Neuronal stem cell (in vitro differentiated cells): Measurements from ENCODE around the gene MTFR1L.
A peak's percentile ranks its signal among the peaks of the same experiment; 100 is the strongest.

ENCODE experiments used
- DNase-seq: peaks from one replicate; pipeline ENCODE4 v3.0.0-alpha.2; 2013; ENCODE audit warnings: low spot score
- H2AFZ ChIP-seq: one replicate; pipeline ENCODE4 v1.6.1; 2013; ENCODE audit warnings: mild to moderate bottlenecking, low read length, inconsistent platforms
- H2AK5ac ChIP-seq: 2 replicates; pipeline ENCODE4 v1.6.1; 2013; ENCODE audit warnings: low read depth, mild to moderate bottlenecking, inconsistent platforms, low read length, moderate library complexity, mixed read lengths
- H2BK120ac ChIP-seq: 2 replicates; pipeline ENCODE4 v1.6.1; 2013; ENCODE audit warnings: low read depth, mild to moderate bottlenecking, inconsistent platforms, low read length, moderate library complexity, mixed read lengths
- H2BK12ac ChIP-seq: one replicate; pipeline ENCODE4 v1.6.1; 2013; ENCODE audit warnings: low read length, inconsistent platforms
- H2BK15ac ChIP-seq: 2 replicates; pipeline ENCODE4 v1.6.1; 2013; ENCODE audit warnings: mild to moderate bottlenecking, low read length, inconsistent platforms, mixed read lengths
- H2BK5ac ChIP-seq: one replicate; pipeline ENCODE4 v1.6.1; 2013; ENCODE audit warnings: inconsistent platforms, mild to moderate bottlenecking, low read length, moderate library complexity
- H3K14ac ChIP-seq: one replicate; pipeline ENCODE4 v1.6.1; 2013; ENCODE audit warnings: low read length, inconsistent platforms
- H3K18ac ChIP-seq: 2 replicates; pipeline ENCODE4 v1.6.1; 2013; ENCODE audit warnings: low read length, inconsistent platforms
- H3K23ac ChIP-seq: 2 replicates; pipeline ENCODE4 v1.6.1; 2013; ENCODE audit warnings: low read depth, mild to moderate bottlenecking, mixed read lengths, low read length, inconsistent platforms; ENCODE audit not compliant: poor library complexity
- H3K27ac ChIP-seq: replicated peaks from 3 replicates; pipeline ENCODE4 v1.5.1; 2013; ENCODE audit warnings: low read length, inconsistent platforms
- H3K27me3 ChIP-seq, 3 experiments: 2 replicates each; pipeline ENCODE4 v1.6.1; 2013; ENCODE audit warnings: low read length in 3 of 3, mild to moderate bottlenecking in 2 of 3, inconsistent platforms in 1 of 3, low read depth in 1 of 3, mixed read lengths in 1 of 3, moderate library complexity in 1 of 3; ENCODE audit not compliant: control insufficient read depth in 3 of 3, insufficient read depth in 3 of 3
- H3K36me3 ChIP-seq, 2 donors: replicated peaks in 1 of 2; 2 replicates each; pipeline ENCODE4 v1.6.1; 2013; ENCODE audit warnings: low read length in 2 of 2; ENCODE audit not compliant: control insufficient read depth in 2 of 2, insufficient read depth in 2 of 2
- H3K4ac ChIP-seq: 2 replicates; pipeline ENCODE4 v1.6.1; 2013; ENCODE audit warnings: inconsistent platforms, mild to moderate bottlenecking, low read length, moderate library complexity
- H3K4me1 ChIP-seq, 2 donors: 1 replicate in 1 of 2; 2 replicates in 1 of 2; pipeline ENCODE4 v1.6.1; 2013; ENCODE audit warnings: low read length in 2 of 2, low read depth in 1 of 2; ENCODE audit not compliant: control insufficient read depth in 2 of 2, insufficient read depth in 1 of 2
- H3K4me2 ChIP-seq: one replicate; pipeline ENCODE4 v1.6.1; 2013; ENCODE audit warnings: mild to moderate bottlenecking, low read length, inconsistent platforms; ENCODE audit not compliant: insufficient read depth, poor library complexity, severe bottlenecking
- H3K4me3 ChIP-seq, 2 donors: 2 replicates each; pipeline ENCODE4 v1.5.1; 2013; ENCODE audit warnings: low read length in 2 of 2, mild to moderate bottlenecking in 2 of 2, inconsistent platforms in 1 of 2, moderate library complexity in 1 of 2
- H3K79me1 ChIP-seq: one replicate; pipeline ENCODE4 v1.6.1; 2013; ENCODE audit warnings: low read depth, mild to moderate bottlenecking, inconsistent platforms, low read length, moderate library complexity
- H3K9ac ChIP-seq: one replicate; pipeline ENCODE4 v1.6.1; 2013; ENCODE audit warnings: mild to moderate bottlenecking, low read depth, low read length, inconsistent platforms; ENCODE audit not compliant: poor library complexity
- H3K9me3 ChIP-seq, 2 donors: replicated peaks in 1 of 2; 2 replicates each; pipeline versions ENCODE3 to v1.6.1; 2013; ENCODE audit warnings: low read length in 2 of 2, mild to moderate bottlenecking in 2 of 2, inconsistent platforms in 1 of 2, low read depth in 1 of 2, mixed read lengths in 1 of 2, moderate library complexity in 1 of 2; ENCODE audit not compliant: control insufficient read depth in 2 of 2, insufficient read depth in 1 of 2
- H4K8ac ChIP-seq: one replicate; pipeline ENCODE4 v1.6.1; 2013; ENCODE audit warnings: low read depth, mild to moderate bottlenecking, inconsistent platforms, low read length, moderate library complexity
- H4K91ac ChIP-seq: one replicate; pipeline ENCODE4 v1.6.1; 2013; ENCODE audit warnings: low read length, low read depth, mild to moderate bottlenecking, inconsistent platforms; ENCODE audit not compliant: poor library complexity
- WGBS, 2 donors: extraction: QIAGEN DNeasy Blood & Tissue Kit; methylation state at CpG; one replicate each; pipeline ENCODE4 v1.1.7; 2013; ENCODE audit warnings: missing lambda C conversion rate in 2 of 2, mixed read lengths in 1 of 2; ENCODE audit not compliant: insufficient read length in 2 of 2, insufficient replicate concordance in 1 of 2; ENCODE audit errors: extremely low coverage in 2 of 2; 5-methylcytosine and 5-hydroxymethylcytosine counted together

MTFR1L gene

GRCh38 chr1:25856856-25857255, 37.1 kb downstream of the MTFR1L start:
- H3K18ac ChIP-seq, result no peak overlapping the region
- no CpG with 5 or more reads among the region's 11 CpGs for WGBS, 2 donors
- no peak overlapping the region for H2BK5ac ChIP-seq
- no peak overlapping the region for H4K8ac ChIP-seq
- no peak overlapping the region for H2BK120ac ChIP-seq
- no peak for DNase-seq
- H3K4ac ChIP-seq, result no peak overlapping the region
- H3K23ac ChIP-seq, result no peak overlapping the region
- no peak overlapping the region for H2AFZ ChIP-seq
- peaks cover 0 to 3% of the 10 kb centered on the region in 2 donors for H3K9me3 ChIP-seq
- no peak overlapping the region for H3K14ac ChIP-seq
- H3K4me2 ChIP-seq, result no peak overlapping the region
- H2AK5ac ChIP-seq, result no peak overlapping the region
- H3K9ac ChIP-seq, result no peak overlapping the region
- no peaks in the 10 kb centered on the region for H3K79me1 ChIP-seq
- peaks cover 0 to under 1% (median 0%) of the 10 kb centered on the region in 3 experiments for H3K27me3 ChIP-seq
- H3K4me3 ChIP-seq, result no peak overlapping the region
- H4K91ac ChIP-seq, result no peak overlapping the region
- H3K27ac ChIP-seq, result no peak overlapping the region
- H2BK15ac ChIP-seq, result no peak overlapping the region
- H3K4me1 ChIP-seq, result peaks cover 3 to 6% of the 10 kb centered on the region in 2 donors
- no peaks in the 10 kb centered on the region for H3K36me3 ChIP-seq
- H2BK12ac ChIP-seq, result no peak overlapping the region

- H2BK12ac ChIP-seq, result no peak overlapping the region
- no CpG with 5 or more reads among the region's 7 CpGs for WGBS, 2 donors
- H3K4me3 ChIP-seq, result peak overlapping the region; percentile 92
- peak overlapping the region; percentile 82 for H3K18ac ChIP-seq
- peaks cover 2 to 14% of the 10 kb centered on the region in 2 donors for H3K36me3 ChIP-seq
- no peaks in the 10 kb centered on the region for H3K79me1 ChIP-seq
- H2BK15ac ChIP-seq, result no peak overlapping the region
- no peaks in the 10 kb centered on the region for H3K27me3 ChIP-seq
- H2BK120ac ChIP-seq, result no peak overlapping the region
- H3K4ac ChIP-seq, result no peak overlapping the region
- peak overlapping the region; percentile 46 for H3K9ac ChIP-seq
- H3K4me2 ChIP-seq, result peak overlapping the region; percentile 98
- H4K8ac ChIP-seq, result no peak overlapping the region
- no peak overlapping the region for H3K27ac ChIP-seq
- H3K14ac ChIP-seq, result no peak overlapping the region
- peaks cover 3 to 6% of the 10 kb centered on the region in 2 donors for H3K4me1 ChIP-seq
- H3K9me3 ChIP-seq, result no peaks in the 10 kb centered on the region
- peak overlapping the region; percentile 90 for H3K23ac ChIP-seq
- H2AK5ac ChIP-seq, result no peak overlapping the region
- no peak overlapping the region for H2BK5ac ChIP-seq
- DNase-seq, result no peak
- no peak overlapping the region for H4K91ac ChIP-seq
- H2AFZ ChIP-seq, result peak overlapping the region; percentile 93
These were observed 38.7 kb downstream of the MTFR1L start for GRCh38 chr1:25858494-25858893.

- peak; percentile 82 for DNase-seq
- no CpG with 5 or more reads among the region's 77 CpGs for WGBS, 2 donors
These were observed 39.4 kb downstream of the MTFR1L start, which contains the start of gene AUNIP for GRCh38 chr1:25858906-25859789. TSS of gene AUNIP (minus strand) at chr1:25859457. CDS start at chr1:25859357, 100 bp downstream.

More at GRCh38 chr1:25858906-25859789, 39.4 kb downstream of the MTFR1L start, which contains the start of gene AUNIP:
- H3K18ac ChIP-seq, result peak within 1 kb of the TSS; percentile 88
- H3K4ac ChIP-seq, result no peak within 1 kb of the TSS
- no peak within 1 kb of the TSS for H2BK120ac ChIP-seq
- H2AK5ac ChIP-seq, result no peak within 1 kb of the TSS
- no peaks in the 10 kb centered on the region for H3K9me3 ChIP-seq
- H3K4me2 ChIP-seq, result peak within 1 kb of the TSS; percentile 98
- H3K14ac ChIP-seq, result no peak within 1 kb of the TSS
- peaks cover 3 to 6% of the 10 kb centered on the region in 2 donors for H3K4me1 ChIP-seq
- no peaks in the 10 kb centered on the region for H3K79me1 ChIP-seq
- H4K8ac ChIP-seq, result no peak within 1 kb of the TSS
- H2BK5ac ChIP-seq, result no peak within 1 kb of the TSS
- H2BK15ac ChIP-seq, result peak within 1 kb of the TSS; percentile 2
- peak within 1 kb of the TSS; percentile 92 for H3K4me3 ChIP-seq
- H2AFZ ChIP-seq, result peak within 1 kb of the TSS; percentile 93
- no peaks in the 10 kb centered on the region for H3K27me3 ChIP-seq
- no peak within 1 kb of the TSS for H2BK12ac ChIP-seq
- H3K9ac ChIP-seq, result peak within 1 kb of the TSS; percentile 98
- peaks cover 2 to 15% of the 10 kb centered on the region in 2 donors for H3K36me3 ChIP-seq
- no peak within 1 kb of the TSS for H3K27ac ChIP-seq
- no peak within 1 kb of the TSS for H4K91ac ChIP-seq
- H3K23ac ChIP-seq, result peak within 1 kb of the TSS; percentile 90
